NCI-H345 treated with DMSO at 0.1 percent for 48 hours (cell line): ENCODE data around the gene COL6A1.
"Not testable (repeated sequence)": the region's sequence is repeated elsewhere in the genome, so short reads cannot be mapped to it uniquely, and the experiment has no call there.

ENCODE experiments used
- DNase-seq: peaks from one replicate; lab custom pipeline; 2025; ENCODE audit not compliant: unreplicated experiment; lab: John Stamatoyannopoulos, UW

COL6A1 gene

GRCh38 chr21:46004168-46004861, 22.7 kb downstream of the COL6A1 start:
- no peak for DNase-seq

DNA sequence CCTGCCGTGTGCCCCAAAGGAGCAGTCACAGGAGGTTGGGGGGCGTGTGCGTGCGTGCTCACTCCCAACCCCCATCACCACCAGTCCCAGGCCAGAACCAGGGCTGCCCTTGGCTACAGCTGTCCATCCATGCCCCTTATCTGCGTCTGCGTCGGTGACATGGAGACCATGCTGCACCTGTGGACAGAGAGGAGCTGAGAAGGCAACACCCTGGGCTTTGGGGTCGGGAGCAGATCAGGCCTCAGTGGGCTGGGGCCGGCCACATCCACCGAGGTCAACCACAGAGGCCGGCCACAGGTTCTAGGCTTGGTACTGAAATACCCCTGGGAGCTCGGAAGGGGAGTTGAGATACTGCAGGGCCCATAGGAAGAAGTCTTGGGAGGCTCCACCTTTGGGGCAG, 23.5 kb downstream of the COL6A1 start:
- DNase-seq: no peak

GRCh38 chr21:46005481-46005881, 23.9 kb downstream of the COL6A1 start:
- DNase-seq: no peak

DNA sequence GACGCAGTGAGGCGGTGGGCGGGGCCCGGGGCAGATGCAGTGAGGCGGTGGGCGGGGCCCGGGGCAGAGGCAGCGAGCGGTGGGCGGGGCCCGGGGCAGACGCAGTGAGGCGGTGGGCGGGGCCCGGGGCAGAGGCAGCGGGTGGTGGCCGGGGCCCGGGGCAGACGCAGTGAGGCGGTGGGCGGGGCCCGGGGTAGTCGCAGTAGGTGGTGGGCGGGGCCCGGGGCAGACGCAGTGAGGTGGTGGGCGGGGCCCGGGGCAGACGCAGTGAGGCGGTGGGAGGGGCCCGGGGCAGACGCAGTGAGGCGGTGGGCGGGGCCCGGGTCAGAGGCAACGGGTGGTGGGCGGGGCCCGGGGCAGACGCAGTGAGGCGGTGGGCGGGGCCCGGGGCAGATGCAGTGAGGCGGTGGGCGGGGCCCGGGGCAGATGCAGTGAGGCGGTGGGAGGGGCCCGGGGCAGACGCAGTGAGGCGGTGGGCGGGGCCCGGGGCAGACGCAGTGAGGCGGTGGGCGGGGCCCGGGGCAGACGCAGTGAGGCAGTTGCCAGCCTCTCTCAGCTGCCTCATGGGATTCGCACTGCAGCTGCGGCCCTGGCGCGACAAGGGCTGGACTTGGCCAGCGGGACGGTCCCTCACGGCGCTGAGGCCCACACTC, 24.4 kb downstream of the COL6A1 start:
- DNase-seq: not testable (repeated sequence)

GRCh38 chr21:46006547-46007491, 25.2 kb downstream of the COL6A1 start:
- DNase-seq: no peak

- no peak for DNase-seq
Observed at GRCh38 chr21:46007492-46007868, 25.9 kb downstream of the COL6A1 start.

GRCh38 chr21:46008893-46009621, 27.5 kb downstream of the COL6A1 start:
- no peak for DNase-seq

DNA sequence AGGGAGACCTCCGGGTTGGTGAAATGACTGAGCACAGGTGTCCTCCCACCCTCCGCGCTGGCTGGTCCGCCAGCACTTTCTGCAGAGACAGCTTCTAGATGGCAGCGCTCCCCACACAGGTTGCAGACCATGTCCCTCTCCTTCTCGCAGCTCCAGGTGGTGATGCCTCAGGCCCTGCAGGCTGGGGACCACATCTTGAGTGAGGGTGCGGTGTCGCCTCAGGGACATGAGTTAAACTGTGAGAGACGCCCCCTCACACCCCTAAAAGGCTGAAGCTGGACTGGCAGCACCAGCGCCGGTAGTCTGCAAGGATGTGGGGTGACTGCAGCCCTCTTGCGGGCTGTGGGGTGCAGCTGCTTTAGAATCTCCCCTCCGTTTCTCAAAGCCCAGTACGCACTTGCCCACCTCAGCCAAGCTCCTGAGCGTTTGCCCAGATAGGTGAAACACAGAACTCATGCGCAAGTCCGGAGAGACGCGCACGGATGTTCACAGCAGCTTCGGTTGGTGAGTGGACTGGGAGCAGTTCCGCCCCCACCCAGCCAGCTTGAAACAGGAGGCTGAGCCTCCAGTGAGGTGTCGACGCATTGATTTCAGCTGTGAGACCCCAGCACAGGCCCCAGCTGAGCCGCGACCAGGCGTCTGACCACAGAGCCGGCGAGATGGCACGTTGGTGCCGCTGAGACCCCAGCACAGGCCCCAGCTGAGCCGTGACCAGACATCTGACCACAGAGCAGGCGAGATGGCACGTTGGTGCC, 28.6 kb downstream of the COL6A1 start:
- no peak for DNase-seq

DNA sequence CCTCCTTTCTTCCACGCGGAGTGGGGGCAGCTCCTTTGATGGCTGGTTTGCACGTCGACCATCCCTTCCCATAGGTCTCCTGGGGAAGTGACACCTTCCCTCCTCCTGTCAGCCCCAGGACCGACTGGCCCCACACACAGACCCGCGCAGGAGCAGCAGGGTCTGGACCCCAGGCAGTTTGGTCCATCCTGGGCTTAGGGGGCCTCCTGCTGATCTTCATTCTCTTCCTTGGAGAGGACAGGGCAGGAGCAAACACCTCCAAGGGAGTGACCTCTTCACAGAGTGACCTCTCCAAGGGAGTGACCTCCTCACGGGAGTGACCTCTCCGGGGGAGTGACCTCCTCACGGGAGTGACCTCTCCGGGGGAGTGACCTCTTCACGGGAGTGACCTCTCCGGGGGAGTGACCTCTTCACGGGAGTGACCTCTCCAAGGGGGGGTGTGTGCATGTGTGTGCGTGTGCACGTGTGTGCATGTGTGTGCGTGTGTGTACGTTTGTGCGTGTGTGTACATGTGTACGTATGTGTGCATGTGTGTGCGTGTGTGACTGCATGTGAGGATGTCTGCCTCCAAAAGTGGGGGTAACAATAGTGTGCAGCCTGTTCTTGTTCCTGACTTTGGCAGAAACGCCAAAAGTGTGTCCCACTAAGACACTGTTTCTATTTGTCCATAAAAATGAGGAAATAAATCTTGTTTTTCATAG, 29.8 kb downstream of the COL6A1 start:
- no peak for DNase-seq

- DNase-seq: no peak
Observed at GRCh38 chr21:46012154-46012553, 30.6 kb downstream of the COL6A1 start.

GRCh38 chr21:46014828-46015227, 33.3 kb downstream of the COL6A1 start:
- no peak for DNase-seq

- DNase-seq: no peak
Observed at GRCh38 chr21:46017148-46017547, 35.6 kb downstream of the COL6A1 start.

- no peak for DNase-seq
Observed at GRCh38 chr21:46017695-46018094, 36.1 kb downstream of the COL6A1 start.

DNA sequence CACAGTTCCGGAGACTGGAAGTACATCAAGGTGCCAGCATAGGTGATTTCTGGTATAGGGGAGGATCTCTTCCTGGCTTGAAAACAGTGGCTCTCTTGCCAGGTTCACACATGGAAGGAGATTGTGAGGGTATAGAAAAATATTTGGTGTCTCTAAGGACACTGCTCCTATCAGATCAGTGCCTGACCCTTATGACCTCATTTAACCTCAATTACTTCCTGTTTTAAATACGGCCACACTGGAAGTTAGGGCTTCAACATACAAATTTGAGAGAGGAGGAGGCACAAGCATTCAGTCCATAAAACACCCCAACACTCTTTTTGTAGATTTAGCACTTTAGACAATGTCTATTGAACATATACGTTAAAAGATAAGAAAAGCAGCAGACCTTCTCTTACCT, 37.0 kb downstream of the COL6A1 start:
- no peak for DNase-seq

DNA sequence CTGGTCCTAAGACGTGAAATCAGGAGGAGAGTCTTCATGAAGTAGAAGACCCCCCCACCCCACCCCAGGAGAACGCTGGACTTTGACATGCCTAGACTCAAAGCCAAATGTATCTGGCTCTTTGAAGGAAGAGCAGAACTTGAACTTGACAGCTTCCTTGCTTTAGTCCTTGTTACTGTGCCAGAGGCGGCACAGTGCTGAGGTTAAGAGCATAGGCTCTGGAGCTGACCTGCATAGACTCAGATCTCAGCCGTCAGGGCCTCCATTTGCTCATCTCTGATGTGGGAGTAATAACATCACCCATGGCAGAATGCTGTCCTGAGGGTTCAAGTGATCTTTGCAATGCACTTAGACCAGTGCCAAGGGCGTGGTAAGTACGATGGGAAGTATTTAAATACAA, 39.0 kb downstream of the COL6A1 start:
- no peak for DNase-seq

DNA sequence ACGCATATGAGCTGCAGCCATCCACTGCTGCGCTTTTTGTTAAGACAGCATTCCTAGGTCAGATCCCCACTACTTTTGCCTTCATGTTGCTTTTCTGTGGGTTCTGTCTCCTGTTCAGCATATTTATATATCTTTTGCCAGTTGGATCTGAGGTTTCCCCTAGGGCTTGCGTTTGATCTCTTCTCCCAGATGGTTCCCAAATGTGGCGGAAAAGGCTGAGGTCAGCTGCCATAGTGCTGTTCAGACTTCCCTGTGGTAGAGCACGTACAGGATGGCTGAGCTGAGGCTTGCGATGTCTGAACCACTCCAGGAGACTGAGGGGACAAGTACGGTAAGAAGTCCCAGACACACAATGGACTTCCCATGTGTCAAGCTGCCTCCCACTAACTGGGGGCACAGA, 39.8 kb downstream of the COL6A1 start:
- no peak for DNase-seq

- DNase-seq: no peak
Observed at GRCh38 chr21:46021978-46022544, 40.5 kb downstream of the COL6A1 start.

DNA sequence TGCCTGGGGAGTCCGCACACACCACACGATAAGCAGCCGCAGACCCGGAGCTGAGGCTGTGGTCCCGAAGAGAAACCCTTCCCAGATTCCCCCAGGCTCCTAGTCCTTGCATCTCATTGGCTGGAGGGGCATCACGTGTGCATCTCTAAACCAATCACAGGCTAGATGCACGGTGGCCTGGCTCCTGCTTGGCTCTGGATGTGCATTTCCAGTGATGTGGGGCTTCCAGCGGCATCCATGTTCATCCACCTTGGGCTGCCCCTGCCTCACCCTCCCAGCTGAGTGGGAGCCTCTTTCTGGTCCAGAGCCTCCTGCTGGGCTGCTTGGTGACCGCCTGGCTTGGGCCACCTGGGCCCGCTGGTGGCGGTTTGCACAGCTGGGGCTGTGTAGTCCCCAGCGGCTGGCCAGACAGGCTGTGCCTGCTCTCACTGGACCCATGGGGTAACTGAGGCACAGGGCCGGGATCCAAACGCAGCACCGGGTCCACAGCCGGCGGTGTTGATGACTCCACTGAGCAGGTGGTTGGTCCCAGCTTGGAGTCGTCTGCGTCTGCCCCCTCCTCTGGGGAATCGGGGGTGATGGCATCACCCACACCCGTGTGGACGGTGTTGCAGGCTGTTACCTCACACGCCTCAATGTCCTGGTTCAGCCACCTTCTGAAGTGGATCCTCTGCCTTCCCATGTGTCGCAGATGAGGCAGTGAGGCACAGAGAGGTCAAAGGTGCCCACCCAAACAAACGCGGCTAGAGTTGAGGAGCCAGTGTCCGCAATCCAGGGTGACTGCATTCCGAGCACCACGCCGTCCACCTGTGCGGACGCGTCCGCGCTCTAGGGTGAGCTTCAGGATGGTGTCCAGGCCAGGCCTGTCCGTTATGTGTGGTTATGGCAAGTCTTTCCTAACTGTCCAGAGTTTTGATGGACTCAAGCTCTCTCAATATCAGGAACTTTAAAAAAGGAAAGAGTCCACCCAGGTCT, 41.3 kb downstream of the COL6A1 start:
- no peak for DNase-seq
